ENCODE data around the gene ZBTB26. TPM values are rescaled to one million over a fixed set of nuclear protein-coding genes. Genes with fewer than 3 reads are reported as not detected.

The ZBTB26 gene
- total and polyA plus RNA-seq, 10 of the 15 experiments (the other 5 are each of a cell fraction or from before 2014, with no cell fraction given) = 1.8 to 19.5 (median 4.5) TPM

DNA sequence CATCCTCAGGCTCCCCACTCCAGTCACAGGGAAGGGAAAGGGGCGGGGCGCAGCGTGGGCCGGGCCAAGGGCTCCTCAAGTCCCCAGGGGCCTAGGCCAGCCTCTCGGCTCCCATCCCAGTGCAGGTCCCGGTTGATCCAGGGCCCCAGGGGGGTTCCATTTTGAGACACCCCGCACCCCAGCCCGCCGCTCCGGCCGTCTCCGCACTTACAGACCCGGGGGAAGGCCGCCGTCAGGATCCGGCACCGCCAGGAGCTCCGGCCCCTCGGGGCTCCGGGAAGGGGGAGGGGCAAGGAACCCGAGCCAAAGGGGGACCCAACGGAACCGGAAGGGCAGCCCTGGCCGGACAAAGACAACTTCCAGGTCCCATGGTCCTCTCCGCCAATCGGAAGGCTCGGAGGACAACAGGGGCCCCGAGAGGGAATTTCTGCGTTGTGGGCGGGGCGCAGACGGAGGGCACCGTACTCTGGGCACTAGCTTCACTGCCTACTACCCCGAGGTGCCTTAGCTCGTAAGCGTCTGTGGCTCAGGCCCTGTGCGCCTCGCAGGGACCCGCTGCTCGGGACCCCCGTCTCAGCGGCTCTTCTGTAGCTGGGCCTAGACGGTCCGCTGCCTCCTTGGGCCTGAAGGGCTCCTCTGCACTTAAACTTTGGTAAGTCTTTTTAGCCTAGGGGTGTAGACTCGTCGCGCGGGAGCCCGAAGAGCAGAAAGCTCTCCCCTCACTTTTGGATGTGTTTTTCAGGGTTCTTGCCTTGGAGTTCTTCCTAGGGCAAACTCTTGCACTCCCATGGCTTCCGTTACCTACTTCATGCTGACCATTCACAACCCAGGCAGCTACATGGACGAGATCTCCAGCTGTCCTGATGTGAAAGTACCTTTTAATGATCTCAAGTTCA lies at the start of gene ZBTB26 (continued):
- TF ChIP-seq EGR1 (IDR thresholded peaks at IDR 0.05; ENCODE audit: borderline replicate concordance in 1 of 2, low read depth in 2 of 2, low read length in 2 of 2) (0 out of 3 replicates have a peak, but pooled peaks of 1 of the 2 experiments have one; percentile 24), SREBF2 (IDR thresholded peaks at IDR 0.05; ENCODE audit: low read length) (no peak), POLR2AphosphoS5 (IDR thresholded peaks at IDR 0.05; ENCODE audit: low read length) (peak; percentile 86), ASH2L (IDR thresholded peaks at IDR 0.05; ENCODE audit: borderline replicate concordance, low read depth) (peak; percentile 30; the same call in 1 of the 2 replicates), KLF5 (IDR thresholded peaks at IDR 0.05; ENCODE audit: partially characterized antibody) (peak; percentile 59), SIX5 (IDR thresholded peaks at IDR 0.05; ENCODE audit: low read depth, low read length, severe bottlenecking) (peak; percentile 38), TCF7 (IDR thresholded peaks at IDR 0.05; ENCODE audit: borderline replicate concordance) (0 out of 2 replicates have a peak, but pooled peaks have one; percentile 20), MEF2A (IDR thresholded peaks at IDR 0.05; ENCODE audit: insufficient read depth, low read depth, low read length) (0 out of 2 replicates have a peak, but pooled peaks have one; percentile 48), POLR2AphosphoS2 (IDR thresholded peaks at IDR 0.05; ENCODE audit: low read depth, low read length) (0 out of 2 replicates have a peak, but pooled peaks have one; percentile 44), CREM (IDR thresholded peaks at IDR 0.05; ENCODE audit: low read depth) (peak; percentile 56; the same call in 1 of the 2 replicates), CBX5 (IDR thresholded peaks at IDR 0.05; ENCODE audit: low read depth) (peak; percentile 22; the same call in 1 of the 2 replicates), NFIC (IDR thresholded peaks at IDR 0.05; ENCODE audit: low read depth, low read length) (no peak), BCL11A (IDR thresholded peaks at IDR 0.05; ENCODE audit: low read depth, low read length) (no peak), JUND (IDR thresholded peaks at IDR 0.05; ENCODE audit: low read depth, low read length) (no peak), ETV6 (conservative IDR thresholded peaks at IDR 0.05 in 1 of 2, IDR thresholded peaks at IDR 0.05 in 1 of 2; ENCODE audit: borderline replicate concordance in 1 of 2, low read depth in 1 of 2) (peak in 1 of 2 experiments; percentile 13; a peak in 1 of 4 replicates), SREBF1 (IDR thresholded peaks at IDR 0.05; ENCODE audit: low read length) (no peak)
- TF ChIP-seq, protein P1, sequence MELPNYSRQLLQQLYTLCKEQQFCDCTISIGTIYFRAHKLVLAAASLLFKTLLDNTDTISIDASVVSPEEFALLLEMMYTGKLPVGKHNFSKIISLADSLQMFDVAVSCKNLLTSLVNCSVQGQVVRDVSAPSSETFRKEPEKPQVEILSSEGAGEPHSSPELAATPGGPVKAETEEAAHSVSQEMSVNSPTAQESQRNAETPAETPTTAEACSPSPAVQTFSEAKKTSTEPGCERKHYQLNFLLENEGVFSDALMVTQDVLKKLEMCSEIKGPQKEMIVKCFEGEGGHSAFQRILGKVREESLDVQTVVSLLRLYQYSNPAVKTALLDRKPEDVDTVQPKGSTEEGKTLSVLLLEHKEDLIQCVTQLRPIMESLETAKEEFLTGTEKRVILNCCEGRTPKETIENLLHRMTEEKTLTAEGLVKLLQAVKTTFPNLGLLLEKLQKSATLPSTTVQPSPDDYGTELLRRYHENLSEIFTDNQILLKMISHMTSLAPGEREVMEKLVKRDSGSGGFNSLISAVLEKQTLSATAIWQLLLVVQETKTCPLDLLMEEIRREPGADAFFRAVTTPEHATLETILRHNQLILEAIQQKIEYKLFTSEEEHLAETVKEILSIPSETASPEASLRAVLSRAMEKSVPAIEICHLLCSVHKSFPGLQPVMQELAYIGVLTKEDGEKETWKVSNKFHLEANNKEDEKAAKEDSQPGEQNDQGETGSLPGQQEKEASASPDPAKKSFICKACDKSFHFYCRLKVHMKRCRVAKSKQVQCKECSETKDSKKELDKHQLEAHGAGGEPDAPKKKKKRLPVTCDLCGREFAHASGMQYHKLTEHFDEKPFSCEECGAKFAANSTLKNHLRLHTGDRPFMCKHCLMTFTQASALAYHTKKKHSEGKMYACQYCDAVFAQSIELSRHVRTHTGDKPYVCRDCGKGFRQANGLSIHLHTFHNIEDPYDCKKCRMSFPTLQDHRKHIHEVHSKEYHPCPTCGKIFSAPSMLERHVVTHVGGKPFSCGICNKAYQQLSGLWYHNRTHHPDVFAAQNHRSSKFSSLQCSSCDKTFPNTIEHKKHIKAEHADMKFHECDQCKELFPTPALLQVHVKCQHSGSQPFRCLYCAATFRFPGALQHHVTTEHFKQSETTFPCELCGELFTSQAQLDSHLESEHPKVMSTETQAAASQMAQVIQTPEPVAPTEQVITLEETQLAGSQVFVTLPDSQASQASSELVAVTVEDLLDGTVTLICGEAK (IDR thresholded peaks at IDR 0.05; ENCODE audit: borderline replicate concordance) = peak; percentile 95
- TF ChIP-seq, protein P2, sequence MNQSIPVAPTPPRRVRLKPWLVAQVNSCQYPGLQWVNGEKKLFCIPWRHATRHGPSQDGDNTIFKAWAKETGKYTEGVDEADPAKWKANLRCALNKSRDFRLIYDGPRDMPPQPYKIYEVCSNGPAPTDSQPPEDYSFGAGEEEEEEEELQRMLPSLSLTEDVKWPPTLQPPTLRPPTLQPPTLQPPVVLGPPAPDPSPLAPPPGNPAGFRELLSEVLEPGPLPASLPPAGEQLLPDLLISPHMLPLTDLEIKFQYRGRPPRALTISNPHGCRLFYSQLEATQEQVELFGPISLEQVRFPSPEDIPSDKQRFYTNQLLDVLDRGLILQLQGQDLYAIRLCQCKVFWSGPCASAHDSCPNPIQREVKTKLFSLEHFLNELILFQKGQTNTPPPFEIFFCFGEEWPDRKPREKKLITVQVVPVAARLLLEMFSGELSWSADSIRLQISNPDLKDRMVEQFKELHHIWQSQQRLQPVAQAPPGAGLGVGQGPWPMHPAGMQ (IDR thresholded peaks at IDR 0.05; ENCODE audit: borderline replicate concordance) = no peak
- TF ChIP-seq, protein P3, sequence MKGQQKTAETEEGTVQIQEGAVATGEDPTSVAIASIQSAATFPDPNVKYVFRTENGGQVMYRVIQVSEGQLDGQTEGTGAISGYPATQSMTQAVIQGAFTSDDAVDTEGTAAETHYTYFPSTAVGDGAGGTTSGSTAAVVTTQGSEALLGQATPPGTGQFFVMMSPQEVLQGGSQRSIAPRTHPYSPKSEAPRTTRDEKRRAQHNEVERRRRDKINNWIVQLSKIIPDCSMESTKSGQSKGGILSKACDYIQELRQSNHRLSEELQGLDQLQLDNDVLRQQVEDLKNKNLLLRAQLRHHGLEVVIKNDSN (IDR thresholded peaks at IDR 0.05; ENCODE audit: borderline replicate concordance, extremely low read length, insufficient read depth, low read depth, low read length) = peak; percentile 69
